ENCODE measurements around the gene TAS2R40.
"Not testable (repeated sequence)": the region's sequence is repeated elsewhere in the genome, so short reads cannot be mapped to it uniquely, and the experiment has no call there.

The TAS2R40 gene

GRCh38 chr7:143221737-143222136 is at the start of gene TAS2R40:
Gene TAS2R40 (plus strand): TSS chr7:143222037. CDS start chr7:143222079, 42 bp downstream.
- DNase-seq, result no peak

GRCh38 chr7:143172354-143172753 is 49.5 kb upstream of the TAS2R40 start:
- DNase-seq, result no peak

GRCh38 chr7:143176128-143176527 is 45.7 kb upstream of the TAS2R40 start:
- no peak for DNase-seq

GRCh38 chr7:143177374-143178119 is 44.3 kb upstream of the TAS2R40 start:
- no peak for DNase-seq

GRCh38 chr7:143180771-143181170 is 41.1 kb upstream of the TAS2R40 start:
- DNase-seq, result not testable (repeated sequence)

GRCh38 chr7:143181349-143181748 is 40.5 kb upstream of the TAS2R40 start:
- DNase-seq, result no peak

- no peak for DNase-seq
Measured at GRCh38 chr7:143183024-143183423, 38.8 kb upstream of the TAS2R40 start, which contains the start of gene TAS2R39. Gene TAS2R39 (plus strand): TSS chr7:143183419. CDS start chr7:143183419, 0 bp downstream.

- DNase-seq, result no peak
Measured at GRCh38 chr7:143185551-143185950, 36.3 kb upstream of the TAS2R40 start.

- no peak for DNase-seq
Measured at GRCh38 chr7:143188994-143189393, 32.8 kb upstream of the TAS2R40 start.

- DNase-seq, result no peak
Measured at GRCh38 chr7:143193880-143194279, 28.0 kb upstream of the TAS2R40 start.

GRCh38 chr7:143199040-143199439 is 22.8 kb upstream of the TAS2R40 start:
- DNase-seq, result no peak

- no peak for DNase-seq
Measured at GRCh38 chr7:143202161-143202560, 19.7 kb upstream of the TAS2R40 start.

GRCh38 chr7:143203386-143203785 is 18.5 kb upstream of the TAS2R40 start:
- DNase-seq, result no peak

GRCh38 chr7:143205560-143206293 is 16.1 kb upstream of the TAS2R40 start:
- DNase-seq, result peak; percentile 31

GRCh38 chr7:143210541-143210940 is 11.3 kb upstream of the TAS2R40 start:
- DNase-seq, result no peak

GRCh38 chr7:143213478-143213877 is 8.4 kb upstream of the TAS2R40 start:
- not testable (repeated sequence) for DNase-seq

GRCh38 chr7:143214789-143215679 is 6.8 kb upstream of the TAS2R40 start:
- peak; percentile 91 for DNase-seq

- DNase-seq, result no peak
Measured at GRCh38 chr7:143216151-143216550, 5.7 kb upstream of the TAS2R40 start.

GRCh38 chr7:143216686-143217085 is 5.2 kb upstream of the TAS2R40 start:
- no peak for DNase-seq

GRCh38 chr7:143217806-143218205 is 4.0 kb upstream of the TAS2R40 start:
- DNase-seq, result no peak

- no peak for DNase-seq
Measured at GRCh38 chr7:143221286-143221685, 551 bp upstream of the TAS2R40 start.

GRCh38 chr7:143222782-143223181 is 945 bp downstream of the TAS2R40 start:
- no peak for DNase-seq

- DNase-seq, result no peak
Measured at GRCh38 chr7:143223784-143224183, 1.9 kb downstream of the TAS2R40 start.
